ENCODE data around the gene IRF2.
"Not testable (repeated sequence)": the region's sequence is repeated elsewhere in the genome, so short reads cannot be mapped to it uniquely, and the experiment has no call there.

GRCh38 chr4:184380214-184380613 is 94.1 kb downstream of the IRF2 start:
- not testable (repeated sequence) for TF ChIP-seq CTCF, EP300 (IDR thresholded peaks at IDR 0.05)
